ENCODE results near the gene IQCH.

The IQCH gene

DNA sequence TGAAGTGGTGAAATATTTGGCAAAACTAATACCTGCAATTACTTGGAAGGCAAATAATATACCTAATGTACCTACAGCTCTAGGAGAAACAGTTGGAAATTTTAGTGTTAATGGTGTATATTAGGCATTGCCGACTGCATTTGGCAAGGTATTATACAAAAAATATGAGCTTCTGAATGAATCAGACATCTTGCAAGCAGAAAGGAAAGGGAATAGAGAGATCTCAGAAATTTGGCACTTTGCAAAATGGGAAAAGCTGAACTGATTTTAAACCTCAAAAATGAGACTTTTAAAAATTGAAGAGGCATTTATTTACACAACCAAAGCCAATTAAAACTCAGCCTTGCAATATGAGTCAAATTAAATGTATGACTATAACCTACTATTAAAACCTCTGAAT is 226.2 kb downstream of the IQCH start:
- DNase-seq (ENCODE audit: low read depth), result no peak
- no peak overlapping the region for H3K4me3 ChIP-seq (ENCODE audit: low read depth, low read length)

DNA sequence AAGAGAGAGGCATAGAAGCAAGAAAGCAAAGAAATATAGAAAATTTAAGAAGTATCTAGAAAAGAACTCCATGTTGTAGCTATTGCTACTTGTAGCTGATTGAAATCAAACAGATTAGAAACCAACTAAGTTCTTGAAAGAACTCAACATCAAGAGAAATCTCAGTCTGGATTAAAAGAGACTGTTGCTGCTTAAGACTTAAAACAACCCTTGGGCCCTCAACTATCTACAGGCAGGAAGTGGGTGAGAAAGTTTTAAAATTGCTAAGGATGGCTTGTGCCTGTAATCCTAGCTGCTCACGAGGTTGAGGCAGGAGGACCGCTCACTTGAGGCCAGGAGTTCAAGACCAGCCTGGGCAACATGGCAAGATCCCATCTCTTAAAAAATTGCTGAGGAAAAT is 227.1 kb downstream of the IQCH start:
- no peak overlapping the region for H3K4me3 ChIP-seq (ENCODE audit: low read depth, low read length)
- DNase-seq (ENCODE audit: low read depth), result no peak
- TF ChIP-seq, protein P1, sequence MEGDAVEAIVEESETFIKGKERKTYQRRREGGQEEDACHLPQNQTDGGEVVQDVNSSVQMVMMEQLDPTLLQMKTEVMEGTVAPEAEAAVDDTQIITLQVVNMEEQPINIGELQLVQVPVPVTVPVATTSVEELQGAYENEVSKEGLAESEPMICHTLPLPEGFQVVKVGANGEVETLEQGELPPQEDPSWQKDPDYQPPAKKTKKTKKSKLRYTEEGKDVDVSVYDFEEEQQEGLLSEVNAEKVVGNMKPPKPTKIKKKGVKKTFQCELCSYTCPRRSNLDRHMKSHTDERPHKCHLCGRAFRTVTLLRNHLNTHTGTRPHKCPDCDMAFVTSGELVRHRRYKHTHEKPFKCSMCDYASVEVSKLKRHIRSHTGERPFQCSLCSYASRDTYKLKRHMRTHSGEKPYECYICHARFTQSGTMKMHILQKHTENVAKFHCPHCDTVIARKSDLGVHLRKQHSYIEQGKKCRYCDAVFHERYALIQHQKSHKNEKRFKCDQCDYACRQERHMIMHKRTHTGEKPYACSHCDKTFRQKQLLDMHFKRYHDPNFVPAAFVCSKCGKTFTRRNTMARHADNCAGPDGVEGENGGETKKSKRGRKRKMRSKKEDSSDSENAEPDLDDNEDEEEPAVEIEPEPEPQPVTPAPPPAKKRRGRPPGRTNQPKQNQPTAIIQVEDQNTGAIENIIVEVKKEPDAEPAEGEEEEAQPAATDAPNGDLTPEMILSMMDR (IDR thresholded peaks at IDR 0.05; ENCODE audit: low read depth, low read length, missing control alignments), result no peak

More for the DNA sequence above, 226.2 kb downstream of the IQCH start:
- TF ChIP-seq, protein P1 (IDR thresholded peaks at IDR 0.05; ENCODE audit: low read depth, low read length, missing control alignments), result no peak

DNA sequence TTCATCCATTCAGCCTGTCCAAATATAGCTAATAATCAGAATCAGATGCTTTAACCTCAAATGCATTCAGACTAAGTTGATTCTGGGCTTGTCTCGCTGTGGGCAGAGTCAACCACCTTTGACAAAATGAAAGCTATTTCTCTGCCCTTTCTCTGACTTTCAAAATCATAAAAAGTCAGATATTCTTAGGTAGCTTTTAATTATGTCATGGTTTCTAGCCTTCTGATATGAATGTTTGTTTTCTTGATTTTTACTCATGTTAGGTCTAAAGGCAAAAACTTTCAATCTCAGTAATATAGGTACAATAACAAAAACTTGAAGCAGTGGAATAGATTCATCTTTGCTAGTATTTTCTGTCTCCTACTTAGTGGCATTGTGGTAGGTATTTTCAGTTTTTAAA is 241.0 kb downstream of the IQCH start:
- DNase-seq (ENCODE audit: low read depth), result no peak
- TF ChIP-seq, protein P1 (IDR thresholded peaks at IDR 0.05; ENCODE audit: low read depth, low read length, missing control alignments), result no peak

DNA sequence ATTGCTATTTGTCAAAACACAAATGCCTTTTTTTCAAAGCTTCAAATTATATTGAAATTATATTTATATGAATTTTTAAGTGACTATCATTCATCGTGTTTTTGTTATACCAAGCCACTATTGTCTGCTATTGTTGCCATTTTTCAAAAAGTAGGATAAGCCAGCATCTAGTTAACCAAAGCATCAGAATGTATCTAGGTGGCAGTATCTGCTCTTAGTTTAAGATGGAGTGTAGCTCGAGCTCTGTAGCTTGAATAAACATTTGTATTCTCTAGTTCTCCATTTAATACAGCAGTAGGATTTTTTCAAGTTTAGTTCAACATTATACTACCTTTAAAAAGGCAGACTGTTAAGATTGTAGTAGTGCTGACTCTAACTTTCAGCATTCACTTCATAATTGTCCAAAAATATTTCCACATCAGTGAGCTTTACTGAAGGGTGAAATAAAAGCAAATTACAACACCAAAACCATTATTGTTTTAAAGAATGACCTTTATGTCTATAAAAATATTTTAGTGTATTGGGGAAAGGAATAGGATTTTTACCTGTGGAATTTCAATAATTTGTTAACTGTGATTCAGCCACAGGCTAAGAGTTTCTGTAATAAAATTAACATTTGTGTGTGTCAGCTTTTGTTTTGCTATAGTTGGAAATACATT is 246.7 kb downstream of the IQCH start:
- DNase-seq (ENCODE audit: low read depth), result no peak
- H3K4me3 ChIP-seq (ENCODE audit: low read depth, low read length), result no peak overlapping the region
- TF ChIP-seq, protein P1 (IDR thresholded peaks at IDR 0.05; ENCODE audit: low read depth, low read length, missing control alignments), result peak; percentile 19

More for the DNA sequence above, 241.0 kb downstream of the IQCH start:
- no peak overlapping the region for H3K4me3 ChIP-seq (ENCODE audit: low read depth, low read length)

DNA sequence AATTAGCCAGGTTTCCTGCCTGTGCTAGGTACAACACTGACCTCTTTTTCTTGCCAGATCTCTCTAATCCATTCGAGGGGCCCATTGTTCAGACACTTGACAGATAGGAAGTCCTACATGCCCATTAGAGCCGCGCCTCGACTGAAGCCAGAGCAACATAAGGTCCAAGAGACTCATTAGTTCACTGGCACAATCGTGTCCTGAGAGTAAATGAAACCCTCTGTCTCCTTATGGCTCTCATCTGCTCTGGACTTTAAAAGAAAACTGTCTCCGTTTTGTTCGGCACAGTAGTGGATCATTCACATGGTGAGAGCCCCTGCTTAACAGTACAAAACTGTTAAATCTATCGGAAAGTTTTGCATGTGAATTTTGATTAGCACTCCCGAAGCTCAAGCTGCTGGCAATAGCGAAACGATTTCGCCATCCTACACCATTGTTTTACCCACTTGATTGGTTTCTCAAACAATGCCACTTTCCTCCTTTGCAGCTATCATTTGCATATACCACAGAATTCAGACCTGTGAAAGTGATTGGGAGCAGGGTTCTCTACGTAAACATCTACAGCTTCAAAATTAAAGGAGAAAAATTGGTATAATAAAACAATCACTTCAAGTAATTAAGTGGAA is 247.4 kb downstream of the IQCH start:
- no peak for DNase-seq (ENCODE audit: low read depth)
- TF ChIP-seq, protein P1 (IDR thresholded peaks at IDR 0.05; ENCODE audit: low read depth, low read length, missing control alignments), result no peak
- no peak overlapping the region; the same call in 1 of the 2 replicates for H3K4me3 ChIP-seq (ENCODE audit: low read depth, low read length)

DNA sequence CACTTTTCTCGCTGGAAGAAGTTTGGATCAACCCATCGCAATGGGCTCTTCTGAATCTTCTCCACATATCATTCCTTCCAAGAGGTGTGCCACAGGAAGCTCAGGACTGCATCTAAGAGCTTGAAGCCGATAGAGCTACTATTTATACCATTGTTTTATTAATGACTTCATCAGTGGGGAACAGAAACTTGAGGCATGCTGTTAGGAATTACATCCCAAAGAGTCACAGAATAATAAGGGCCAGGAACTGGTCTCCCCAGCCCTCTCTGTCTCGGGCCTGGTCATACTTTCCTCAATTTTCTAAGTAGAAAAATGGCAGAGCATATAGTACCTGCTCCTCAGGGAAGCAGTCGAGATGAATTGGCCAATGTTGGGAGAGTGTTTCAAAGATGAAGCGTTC is 249.5 kb downstream of the IQCH start:
- DNase-seq (ENCODE audit: low read depth), result no peak
- TF ChIP-seq, protein P1 (IDR thresholded peaks at IDR 0.05; ENCODE audit: low read depth, low read length, missing control alignments), result no peak
- H3K4me3 ChIP-seq (ENCODE audit: low read depth, low read length), result no peak overlapping the region

DNA sequence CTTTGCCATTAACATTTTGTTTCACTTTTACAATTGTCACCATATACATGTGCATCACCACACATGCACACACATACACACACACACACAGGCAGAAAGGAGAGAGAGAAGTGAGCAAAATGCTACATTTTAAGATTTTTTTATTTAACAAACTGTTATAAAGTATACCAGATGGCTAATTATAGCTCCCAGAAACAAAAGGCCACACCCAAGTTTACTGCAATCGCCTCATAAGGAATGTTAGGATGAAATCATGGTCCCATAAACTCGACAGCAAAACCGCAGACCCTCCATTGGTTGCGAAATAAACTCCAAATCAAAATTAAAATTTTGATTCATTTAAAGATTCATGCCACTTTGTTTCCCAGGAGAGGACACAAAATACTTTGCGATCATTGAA is 250.2 kb downstream of the IQCH start:
- no peak for DNase-seq (ENCODE audit: low read depth)
- no peak overlapping the region for H3K4me3 ChIP-seq (ENCODE audit: low read depth, low read length)

More for the DNA sequence above, 250.2 kb downstream of the IQCH start:
- TF ChIP-seq, protein P1 (IDR thresholded peaks at IDR 0.05; ENCODE audit: low read depth, low read length, missing control alignments), result no peak
